OCI-LY7 (cell line): Measurements from ENCODE around the gene ARHGAP23. TPM values are rescaled to one million over a fixed set of nuclear protein-coding genes. Genes with fewer than 3 reads are reported as not detected.
A peak's percentile ranks its signal among the peaks of the same experiment; 100 is the strongest.

Source experiments
- BruUV-seq: library from RNA; stranded (reverse); fragments of 400-500 nt; replicated peaks from 2 replicates; lab custom pipeline; 2021; lab: Mats Ljungman, UMichigan
- CTCF ChIA-PET: fragments of 300-600 bp; sonication (Branson Sonifier 250); formaldehyde crosslinking; loops from one replicate; lab custom pipeline; 2022; ENCODE audit warnings: antibody characterized with exemption; ENCODE audit not compliant: unreplicated experiment; lab: Charles Lee
- POLR2A ChIA-PET: fragments of 300-600 bp; sonication (Branson Sonifier 250); formaldehyde crosslinking; loops from one replicate; lab custom pipeline; 2022; ENCODE audit warnings: antibody characterized with exemption; lab: Charles Lee
- DNase-seq: peaks from one replicate; pipeline ENCODE4 v3.0.0-alpha.2; 2015; ENCODE audit warnings: low spot score
- H2AFZ ChIP-seq: fragments of 200-600 bp; sonication (generic), shearing (Covaris generic); 2 replicates; pipeline ENCODE4 v1.6.1; 2014; ENCODE audit warnings: mild to moderate bottlenecking, antibody characterized with exemption, low read length, moderate library complexity
- H3K27ac ChIP-seq: fragments of 200-600 bp; sonication (generic); 2 replicates; pipeline ENCODE4 v1.5.1; 2014; ENCODE audit warnings: mixed run types, low read depth, mild to moderate bottlenecking, moderate library complexity, low read length, inconsistent platforms; ENCODE audit not compliant: poor library complexity, severe bottlenecking
- H3K36me3 ChIP-seq: fragments of 200-600 bp; sonication (generic); 2 replicates; pipeline ENCODE4 v1.6.1; 2014; ENCODE audit warnings: mild to moderate bottlenecking, antibody characterized with exemption, low read length, moderate library complexity, mixed read lengths; ENCODE audit not compliant: insufficient read depth
- H3K4me1 ChIP-seq: fragments of 200-600 bp; sonication (generic); 2 replicates; pipeline ENCODE4 v1.5.1; 2014; ENCODE audit warnings: mild to moderate bottlenecking, low read length; ENCODE audit not compliant: insufficient read depth, poor library complexity, severe bottlenecking
- H3K4me2 ChIP-seq: fragments of 200-600 bp; sonication (generic); 2 replicates; pipeline ENCODE4 v1.6.1; 2014; ENCODE audit warnings: mild to moderate bottlenecking, low read length
- H3K4me3 ChIP-seq: fragments of 200-600 bp; sonication (generic); 2 replicates; pipeline ENCODE4 v1.5.1; 2014; ENCODE audit warnings: mild to moderate bottlenecking, low read depth, low read length; ENCODE audit not compliant: poor library complexity, severe bottlenecking
- H3K79me2 ChIP-seq: fragments of 200-600 bp; sonication (generic); 2 replicates; pipeline ENCODE4 v1.6.1; 2016; ENCODE audit warnings: low read depth, mild to moderate bottlenecking, low read length, moderate library complexity, mixed read lengths; ENCODE audit not compliant: insufficient read depth
- H3K9me2 ChIP-seq: fragments of 200-600 bp; sonication (generic); 2 replicates; pipeline ENCODE4 v1.6.1; 2016; ENCODE audit warnings: mild to moderate bottlenecking, low read length, mixed read lengths; ENCODE audit not compliant: insufficient read depth
- H3K9me3 ChIP-seq: fragments of 200-600 bp; sonication (generic); 2 replicates; pipeline ENCODE4 v1.6.1; 2014; ENCODE audit warnings: mild to moderate bottlenecking, mixed run types, low read length, mixed read lengths
- H4K20me1 ChIP-seq: fragments of 200-600 bp; sonication (generic); 2 replicates; pipeline ENCODE4 v1.6.1; 2014; ENCODE audit warnings: mild to moderate bottlenecking, antibody characterized with exemption, low read length, moderate library complexity, mixed read lengths; ENCODE audit not compliant: insufficient read depth
- EZH2phosphoT487 ChIP-seq: fragments of 200-600 bp; sonication (generic); IDR thresholded peaks from 2 replicates; pipeline ENCODE4 v1.6.1; 2018; ENCODE audit warnings: low read depth, borderline replicate concordance, mild to moderate bottlenecking, mixed run types, antibody characterized with exemption, low read length, moderate library complexity, mixed read lengths
- intact Hi-C: fragments of 100-400 bp; cut with micrococcal nuclease; formaldehyde crosslinking; loops from one replicate; pipeline ENCODE4 v1.10.0; 2022; ENCODE audit not compliant: unreplicated experiment
- total RNA-seq, 2 experiments: library from RNA; depleted of rRNA in 1 of 2; stranded (reverse); fragments of >200 nt in 1 of 2; shearing (Covaris generic) in 1 of 2; gene quantifications; 2 replicates each; pipeline ENCODE4 v1.2.3, GENCODE V29; 2014 to 2022
- TF ChIP-seq, protein P1 (sequence below): fragments of 200-600 bp; sonication (generic); conservative IDR thresholded peaks from 2 replicates; pipeline ENCODE4 v1.5.1; 2014; ENCODE audit warnings: mild to moderate bottlenecking, antibody characterized with exemption, low read length, moderate library complexity, mixed read lengths

ARHGAP23 gene
- total RNA-seq, 2 experiments from 2014 or later = 16.3 to 18.6 TPM

GRCh38 chr17:38558728-38559050, 130.4 kb downstream of the ARHGAP23 start:
- Histone ChIP-seq H3K9me2 (no peaks in the 10 kb centered on the region), H3K4me1 (peaks cover 23% of the 10 kb centered on the region), H3K27ac (no peak overlapping the region), H3K9me3 (no peaks in the 10 kb centered on the region), H2AFZ (peak overlapping the region; percentile 75; the same call in 1 of the 2 replicates), H3K79me2 (no peaks in the 10 kb centered on the region), H3K4me3 (peak overlapping the region; percentile 64), H3K36me3 (no peaks in the 10 kb centered on the region), H4K20me1 (no peaks in the 10 kb centered on the region), H3K4me2 (peak overlapping the region; percentile 92)
- ChIA-PET POLR2A (interaction anchor here (0.8 to 1.6 kb wide), 3 partner anchors 21 to 99 kb away, joined by 4 to 5 read pairs (median 5); no protein-coding TSS in a partner anchor), CTCF (interaction anchor here (0.6 to 1.5 kb wide), 8 partner anchors 19 to 727 kb away, joined by 3 to 26 read pairs (median 4); no protein-coding TSS in a partner anchor)
- DNase-seq = no peak
- no TSS peak for BruUV-seq
- intact Hi-C loops = loop anchor here (1.0 to 2.0 kb wide), 2 partner anchors 26 to 109 kb away; no protein-coding TSS in a partner anchor
- TF ChIP-seq EZH2phosphoT487 = no peak
- TF ChIP-seq, protein P1, sequence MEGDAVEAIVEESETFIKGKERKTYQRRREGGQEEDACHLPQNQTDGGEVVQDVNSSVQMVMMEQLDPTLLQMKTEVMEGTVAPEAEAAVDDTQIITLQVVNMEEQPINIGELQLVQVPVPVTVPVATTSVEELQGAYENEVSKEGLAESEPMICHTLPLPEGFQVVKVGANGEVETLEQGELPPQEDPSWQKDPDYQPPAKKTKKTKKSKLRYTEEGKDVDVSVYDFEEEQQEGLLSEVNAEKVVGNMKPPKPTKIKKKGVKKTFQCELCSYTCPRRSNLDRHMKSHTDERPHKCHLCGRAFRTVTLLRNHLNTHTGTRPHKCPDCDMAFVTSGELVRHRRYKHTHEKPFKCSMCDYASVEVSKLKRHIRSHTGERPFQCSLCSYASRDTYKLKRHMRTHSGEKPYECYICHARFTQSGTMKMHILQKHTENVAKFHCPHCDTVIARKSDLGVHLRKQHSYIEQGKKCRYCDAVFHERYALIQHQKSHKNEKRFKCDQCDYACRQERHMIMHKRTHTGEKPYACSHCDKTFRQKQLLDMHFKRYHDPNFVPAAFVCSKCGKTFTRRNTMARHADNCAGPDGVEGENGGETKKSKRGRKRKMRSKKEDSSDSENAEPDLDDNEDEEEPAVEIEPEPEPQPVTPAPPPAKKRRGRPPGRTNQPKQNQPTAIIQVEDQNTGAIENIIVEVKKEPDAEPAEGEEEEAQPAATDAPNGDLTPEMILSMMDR = no peak

DNA sequence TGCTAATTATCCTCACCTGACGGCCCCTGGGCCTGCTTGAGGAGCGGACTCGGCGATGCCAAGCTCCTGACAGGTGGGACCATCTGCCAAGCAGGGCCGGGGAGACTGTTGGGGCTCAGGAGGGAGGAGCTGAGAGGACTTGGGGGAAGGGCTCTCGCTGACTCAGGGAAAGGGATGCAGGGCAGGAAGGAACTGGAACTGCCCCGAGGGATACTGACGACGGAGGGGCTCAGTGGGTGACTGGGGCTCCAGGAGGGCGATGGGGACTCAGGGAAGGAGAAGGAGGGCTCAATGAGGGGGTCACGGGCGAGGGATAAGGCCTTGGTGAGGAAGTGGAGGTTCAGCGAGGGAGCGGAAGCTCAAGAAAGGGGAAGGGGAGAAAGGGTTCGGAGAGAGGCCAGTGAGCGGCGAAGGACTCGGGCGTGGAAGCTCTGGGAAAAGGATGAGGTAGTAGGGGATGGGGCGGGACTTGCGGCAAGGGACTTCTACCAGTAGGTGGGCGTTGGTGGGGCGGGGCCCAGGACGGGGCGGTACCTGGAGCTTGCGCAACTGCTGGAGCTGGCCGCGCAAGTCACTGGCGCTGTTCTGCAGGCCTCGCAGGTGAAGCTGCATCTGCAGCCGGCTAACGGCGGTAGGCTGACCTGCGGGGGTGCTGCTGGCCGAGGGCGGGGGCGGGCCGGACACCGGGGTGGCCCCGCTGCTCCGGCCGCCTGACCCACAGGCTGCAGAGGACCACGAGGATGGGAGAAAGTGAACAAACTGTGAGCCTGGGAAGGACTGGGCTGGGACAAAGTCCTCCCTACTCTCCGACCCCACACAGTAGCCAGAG, 131.0 kb downstream of the ARHGAP23 start:
- intact Hi-C loops = loop anchor here (2.0 kb wide), 1 partner anchor 26 kb away; no protein-coding TSS in a partner anchor
- TF ChIP-seq, protein P1 = peak; percentile 46
- no peak for TF ChIP-seq EZH2phosphoT487
- no peaks in the 10 kb centered on the region for H3K79me2 ChIP-seq
- peak overlapping the region; percentile 64 for H3K4me3 ChIP-seq
- no TSS peak for BruUV-seq
- H3K4me2 ChIP-seq = peak overlapping the region; percentile 92
- H3K36me3 ChIP-seq = no peaks in the 10 kb centered on the region
- no peaks in the 10 kb centered on the region for H3K9me3 ChIP-seq
- H3K9me2 ChIP-seq = no peaks in the 10 kb centered on the region
- DNase-seq = peak; percentile 80
- no peaks in the 10 kb centered on the region for H4K20me1 ChIP-seq
- POLR2A ChIA-PET = interaction anchor here (0.5 to 1.6 kb wide), 5 partner anchors 21 to 124 kb away, joined by 4 to 5 read pairs (median 4); no protein-coding TSS in a partner anchor
- peaks cover 23% of the 10 kb centered on the region for H3K4me1 ChIP-seq
- CTCF ChIA-PET = interaction anchor here (1.0 to 1.5 kb wide), 3 partner anchors 23 to 104 kb away, joined by 4 to 14 read pairs (median 8); no protein-coding TSS in a partner anchor
- H2AFZ ChIP-seq = peak overlapping the region; percentile 75
- no peak overlapping the region for H3K27ac ChIP-seq
